Neural progenitor cell (in vitro differentiated cells): ENCODE results near the gene AMELX. TPM values are rescaled to one million over a fixed set of nuclear protein-coding genes. Genes with fewer than 3 reads are reported as not detected.

Experiments used
- DNase-seq: peaks from one replicate; pipeline ENCODE4 v3.0.0-alpha.2; 2016; ENCODE audit warnings: low spot score
- H2AFZ ChIP-seq: fragments of 200-600 bp; sonication (generic); replicated peaks from 2 replicates; pipeline ENCODE4 v1.6.1; 2016; ENCODE audit warnings: antibody characterized with exemption
- H3F3A ChIP-seq: fragments of 200-600 bp; sonication (generic); 2 replicates; pipeline ENCODE4 v1.6.1; 2016; ENCODE audit warnings: antibody characterized with exemption, low read depth
- H3K27ac ChIP-seq: fragments of 200-600 bp; sonication (generic); 2 replicates; pipeline ENCODE4 v1.5.1; 2016; ENCODE audit warnings: mild to moderate bottlenecking
- H3K27me3 ChIP-seq: fragments of 200-600 bp; sonication (generic); 2 replicates; pipeline ENCODE4 v1.6.1; 2016; ENCODE audit warnings: mild to moderate bottlenecking, moderate library complexity
- H3K36me3 ChIP-seq: fragments of 200-600 bp; sonication (generic); 2 replicates; pipeline ENCODE4 v1.5.1; 2016
- H3K4me1 ChIP-seq: fragments of 200-600 bp; sonication (generic); 2 replicates; pipeline ENCODE4 v1.6.1; 2016; ENCODE audit warnings: mixed run types
- H3K4me2 ChIP-seq: fragments of 200-600 bp; sonication (generic); 2 replicates; pipeline ENCODE4 v1.6.1; 2016
- H3K4me3 ChIP-seq: fragments of 200-600 bp; sonication (generic); 2 replicates; pipeline ENCODE4 v1.5.1; 2016
- H3K79me2 ChIP-seq: fragments of 200-600 bp; sonication (generic); 2 replicates; pipeline ENCODE4 v1.6.1; 2016; ENCODE audit warnings: low read depth
- H3K9ac ChIP-seq: fragments of 200-600 bp; sonication (generic); 2 replicates; pipeline ENCODE4 v1.6.1; 2016
- H3K9me3 ChIP-seq: fragments of 200-600 bp; sonication (generic); 2 replicates; pipeline ENCODE4 v1.5.1; 2016; ENCODE audit warnings: low read depth
- H4K20me1 ChIP-seq: fragments of 200-600 bp; sonication (generic); 2 replicates; pipeline ENCODE4 v1.6.1; 2016; ENCODE audit warnings: low read depth
- H3K27ac Mint-ChIP-seq: 3 replicates; pipeline ENCODE4 v1.8.0; 2021; ENCODE audit warnings: mixed read lengths
- H3K27me3 Mint-ChIP-seq: 2 replicates; pipeline ENCODE4 v1.8.0; 2022; ENCODE audit warnings: low read depth, mild to moderate bottlenecking, inconsistent platforms, moderate library complexity, mixed read lengths; ENCODE audit not compliant: insufficient read depth
- H3K36me3 Mint-ChIP-seq: 3 replicates; pipeline ENCODE4 v1.8.0; 2021; ENCODE audit warnings: mixed read lengths
- H3K4me1 Mint-ChIP-seq: 3 replicates; pipeline ENCODE4 v1.8.0; 2021; ENCODE audit warnings: mixed read lengths
- H3K4me3 Mint-ChIP-seq: 3 replicates; pipeline ENCODE4 v1.8.0; 2021; ENCODE audit warnings: mild to moderate bottlenecking, moderate library complexity, mixed read lengths
- H3K9me3 Mint-ChIP-seq: 3 replicates; pipeline ENCODE4 v1.8.0; 2020; ENCODE audit warnings: mixed read lengths
- EZH2 ChIP-seq: fragments of 200-600 bp; sonication (generic); IDR thresholded peaks from 2 replicates; pipeline ENCODE4 v1.6.1; 2017; ENCODE audit warnings: antibody characterized with exemption, mild to moderate bottlenecking, moderate library complexity
- EZH2phosphoT487 ChIP-seq: fragments of 200-600 bp; sonication (generic); IDR thresholded peaks from 2 replicates; pipeline ENCODE4 v1.6.1; 2017; ENCODE audit warnings: antibody characterized with exemption
- total RNA-seq: library from RNA; depleted of rRNA; stranded (reverse); fragments of >200 nt; gene quantifications from 2 replicates; pipeline ENCODE4 v1.2.3, GENCODE V29; 2015; ENCODE audit warnings: low replicate concordance
- TF ChIP-seq, protein P1 (sequence below): fragments of 200-600 bp; sonication (generic); IDR thresholded peaks from 2 replicates; pipeline ENCODE4 v1.5.1; 2017; ENCODE audit warnings: antibody characterized with exemption, mild to moderate bottlenecking

The AMELX gene
- total RNA-seq, 1 donor from 2014 or later: not detected

- Mint-ChIP-seq H3K36me3 (no peaks in the 10 kb centered on the region), H3K27me3 (peaks cover 3% of the 10 kb centered on the region)
These were observed 28.3 kb upstream of the AMELX start for GRCh38 chrX:11264925-11265324.

DNA sequence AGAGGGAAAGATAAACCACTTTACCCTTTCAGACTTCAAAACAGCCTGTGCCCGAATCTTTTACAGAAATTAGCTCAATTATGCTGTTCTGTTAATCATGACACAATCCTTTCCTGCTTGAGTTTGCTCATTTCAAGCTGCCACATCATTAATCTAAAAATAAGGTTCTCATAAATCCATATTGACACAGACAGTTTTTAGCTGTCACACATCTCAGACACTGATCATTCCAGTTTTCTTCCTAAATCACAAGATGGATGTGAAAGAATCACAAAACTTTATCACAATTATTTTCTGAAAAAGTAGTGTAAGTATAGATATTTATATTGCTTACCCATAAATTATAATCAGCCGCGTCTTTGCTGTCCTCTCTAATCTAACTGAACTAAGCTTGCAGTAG is 27.9 kb upstream of the AMELX start:
- TF ChIP-seq, protein P1, sequence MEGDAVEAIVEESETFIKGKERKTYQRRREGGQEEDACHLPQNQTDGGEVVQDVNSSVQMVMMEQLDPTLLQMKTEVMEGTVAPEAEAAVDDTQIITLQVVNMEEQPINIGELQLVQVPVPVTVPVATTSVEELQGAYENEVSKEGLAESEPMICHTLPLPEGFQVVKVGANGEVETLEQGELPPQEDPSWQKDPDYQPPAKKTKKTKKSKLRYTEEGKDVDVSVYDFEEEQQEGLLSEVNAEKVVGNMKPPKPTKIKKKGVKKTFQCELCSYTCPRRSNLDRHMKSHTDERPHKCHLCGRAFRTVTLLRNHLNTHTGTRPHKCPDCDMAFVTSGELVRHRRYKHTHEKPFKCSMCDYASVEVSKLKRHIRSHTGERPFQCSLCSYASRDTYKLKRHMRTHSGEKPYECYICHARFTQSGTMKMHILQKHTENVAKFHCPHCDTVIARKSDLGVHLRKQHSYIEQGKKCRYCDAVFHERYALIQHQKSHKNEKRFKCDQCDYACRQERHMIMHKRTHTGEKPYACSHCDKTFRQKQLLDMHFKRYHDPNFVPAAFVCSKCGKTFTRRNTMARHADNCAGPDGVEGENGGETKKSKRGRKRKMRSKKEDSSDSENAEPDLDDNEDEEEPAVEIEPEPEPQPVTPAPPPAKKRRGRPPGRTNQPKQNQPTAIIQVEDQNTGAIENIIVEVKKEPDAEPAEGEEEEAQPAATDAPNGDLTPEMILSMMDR: no peak
- TF ChIP-seq EZH2 (no peak), EZH2phosphoT487 (no peak)
- no peaks in the 10 kb centered on the region for H3F3A ChIP-seq
- H3K9me3 ChIP-seq: no peaks in the 10 kb centered on the region
- H3K4me1 ChIP-seq: no peaks in the 10 kb centered on the region
- no peaks in the 10 kb centered on the region for H3K9me3 Mint-ChIP-seq
- H3K27me3 Mint-ChIP-seq: peaks cover 3% of the 10 kb centered on the region
- no peaks in the 10 kb centered on the region for H3K36me3 Mint-ChIP-seq
- no peak overlapping the region for H3K4me3 ChIP-seq
- H4K20me1 ChIP-seq: no peaks in the 10 kb centered on the region
- no peaks in the 10 kb centered on the region for H3K79me2 ChIP-seq
- H3K27ac ChIP-seq: no peak overlapping the region
- no peaks in the 10 kb centered on the region for H3K36me3 ChIP-seq
- peaks cover 23% of the 10 kb centered on the region for H3K4me1 Mint-ChIP-seq
- H3K27me3 ChIP-seq: no peaks in the 10 kb centered on the region
- DNase-seq: no peak
- peak overlapping the region; percentile 46 for H3K27ac Mint-ChIP-seq
- no peak overlapping the region for H2AFZ ChIP-seq
- no peak overlapping the region for H3K9ac ChIP-seq
- no peak overlapping the region for H3K4me3 Mint-ChIP-seq
- H3K4me2 ChIP-seq: no peak overlapping the region

More at GRCh38 chrX:11264925-11265324, 28.3 kb upstream of the AMELX start:
- no peaks in the 10 kb centered on the region for H3K9me3 Mint-ChIP-seq
- no peaks in the 10 kb centered on the region for H3K79me2 ChIP-seq
- no peak overlapping the region for H3K4me3 Mint-ChIP-seq
- H3K9ac ChIP-seq: no peak overlapping the region
- no peaks in the 10 kb centered on the region for H3F3A ChIP-seq
- no peak for DNase-seq
- H2AFZ ChIP-seq: no peak overlapping the region
- no peaks in the 10 kb centered on the region for H3K4me1 ChIP-seq
- TF ChIP-seq, protein P1: no peak
- no peak for TF ChIP-seq EZH2phosphoT487
- no peak for TF ChIP-seq EZH2
- H3K4me2 ChIP-seq: no peak overlapping the region
- no peak overlapping the region for H3K27ac Mint-ChIP-seq
- no peak overlapping the region for H3K4me3 ChIP-seq
- no peaks in the 10 kb centered on the region for H3K27me3 ChIP-seq
- no peaks in the 10 kb centered on the region for H3K9me3 ChIP-seq
- no peaks in the 10 kb centered on the region for H3K36me3 ChIP-seq
- H4K20me1 ChIP-seq: no peaks in the 10 kb centered on the region
- H3K4me1 Mint-ChIP-seq: peaks cover 19% of the 10 kb centered on the region
- no peak overlapping the region for H3K27ac ChIP-seq

- H3F3A ChIP-seq: no peaks in the 10 kb centered on the region
- peaks cover 26% of the 10 kb centered on the region for H3K4me1 Mint-ChIP-seq
- H3K27me3 Mint-ChIP-seq: peaks cover 3% of the 10 kb centered on the region
- H3K79me2 ChIP-seq: no peaks in the 10 kb centered on the region
- DNase-seq: no peak
- H3K9me3 Mint-ChIP-seq: no peaks in the 10 kb centered on the region
- H3K27ac ChIP-seq: no peak overlapping the region
- TF ChIP-seq, protein P1: no peak
- TF ChIP-seq EZH2phosphoT487 (no peak), EZH2 (no peak)
- H3K36me3 ChIP-seq: no peaks in the 10 kb centered on the region
- H3K36me3 Mint-ChIP-seq: no peaks in the 10 kb centered on the region
- H3K4me1 ChIP-seq: no peaks in the 10 kb centered on the region
- no peaks in the 10 kb centered on the region for H3K9me3 ChIP-seq
- no peak overlapping the region for H3K9ac ChIP-seq
- H3K4me3 ChIP-seq: no peak overlapping the region
- H2AFZ ChIP-seq: no peak overlapping the region
- H3K27ac Mint-ChIP-seq: no peak overlapping the region
- no peak overlapping the region for H3K4me2 ChIP-seq
- no peaks in the 10 kb centered on the region for H3K27me3 ChIP-seq
- H3K4me3 Mint-ChIP-seq: no peak overlapping the region
- no peaks in the 10 kb centered on the region for H4K20me1 ChIP-seq
These were observed 26.6 kb upstream of the AMELX start for GRCh38 chrX:11266573-11267003.
